ENCODE results near the gene HSP90AA1. TPM values are rescaled to one million over a fixed set of nuclear protein-coding genes. Genes with fewer than 3 reads are reported as not detected.

HSP90AA1 gene
- total RNA-seq, 4 donors from 2014 or later: 227 to 609 (median 488) TPM

- H3K4me3 ChIP-seq: no peak overlapping the region
- in situ Hi-C loops (cut with MboI; ENCODE audit: low sequenced_read_pairs in 4 of 4): loop anchor here (10.0 to 25.0 kb wide), 3 partner anchors 49 to 382 kb away; partner anchors contain the start of gene DYNC1H1 (in 1 of the 4)
- TF ChIP-seq CTCF (IDR thresholded peaks at IDR 0.05 in 4 of 5, conservative IDR thresholded peaks at IDR 0.05 in 1 of 5) (no peak), POLR2A (IDR thresholded peaks at IDR 0.05) (no peak)
- no peaks in the 10 kb centered on the region for H3K36me3 ChIP-seq
- DNase-seq (no peak), ATAC-seq (no peak)
- peaks cover 7% of the 10 kb centered on the region in 2 donors for H3K4me1 ChIP-seq
- H3K9me3 ChIP-seq: no peaks in the 10 kb centered on the region
- H3K27ac ChIP-seq: no peak overlapping the region
- H3K27me3 ChIP-seq: no peaks in the 10 kb centered on the region
- intact Hi-C loops (cut with DNase I; ENCODE audit: low total_unique reads): no loop called here
Observed at GRCh38 chr14:102094101-102094500, 7.3 kb upstream of the HSP90AA1 start.

GRCh38 chr14:102092806-102093205, 6.0 kb upstream of the HSP90AA1 start:
- in situ Hi-C loops (cut with MboI; ENCODE audit: low sequenced_read_pairs in 4 of 4) (loop anchor here (10.0 to 25.0 kb wide), 3 partner anchors 48 to 381 kb away; partner anchors contain the start of gene DYNC1H1 (in 1 of the 4)), intact Hi-C loops (cut with DNase I; ENCODE audit: low total_unique reads) (no loop called here)
- no peak overlapping the region for H3K4me3 ChIP-seq

GRCh38 chr14:102090713-102091112, 3.9 kb upstream of the HSP90AA1 start:
- DNase-seq: no peak
- Histone ChIP-seq H3K27me3 (no peaks in the 10 kb centered on the region), H3K9me3 (no peaks in the 10 kb centered on the region), H3K4me3 (no peak overlapping the region), H3K4me1 (peaks cover 8 to 9% of the 10 kb centered on the region in 2 donors), H3K36me3 (peaks cover 0 to 1% of the 10 kb centered on the region in 2 donors), H3K27ac (no peak overlapping the region)
- no peak for ATAC-seq
- TF ChIP-seq POLR2A (IDR thresholded peaks at IDR 0.05) (no peak), CTCF (IDR thresholded peaks at IDR 0.05 in 4 of 5, conservative IDR thresholded peaks at IDR 0.05 in 1 of 5) (no peak)
- intact Hi-C loops (cut with DNase I; ENCODE audit: low total_unique reads): no loop called here
- in situ Hi-C loops (cut with MboI; ENCODE audit: low sequenced_read_pairs in 4 of 4): loop anchor here (10.0 to 25.0 kb wide), 3 partner anchors 46 to 378 kb away; partner anchors contain the start of gene DYNC1H1 (in 1 of the 4)

More at GRCh38 chr14:102092806-102093205, 6.0 kb upstream of the HSP90AA1 start:
- H3K9me3 ChIP-seq: no peaks in the 10 kb centered on the region
- no peak for DNase-seq
- no peak overlapping the region for H3K27ac ChIP-seq
- H3K27me3 ChIP-seq: no peaks in the 10 kb centered on the region
- no peak for ATAC-seq
- TF ChIP-seq POLR2A (IDR thresholded peaks at IDR 0.05) (no peak), CTCF (IDR thresholded peaks at IDR 0.05 in 4 of 5, conservative IDR thresholded peaks at IDR 0.05 in 1 of 5) (no peak)
- H3K36me3 ChIP-seq: no peaks in the 10 kb centered on the region
- peaks cover 12% of the 10 kb centered on the region in 2 donors for H3K4me1 ChIP-seq

GRCh38 chr14:102089621-102090343, 2.9 kb upstream of the HSP90AA1 start:
- peaks cover 17 to 18% of the 10 kb centered on the region in 2 donors for H3K4me1 ChIP-seq
- no peaks in the 10 kb centered on the region for H3K9me3 ChIP-seq
- H3K4me3 ChIP-seq: no peak overlapping the region
- TF ChIP-seq POLR2A (IDR thresholded peaks at IDR 0.05): no peak
- no peak for TF ChIP-seq CTCF (IDR thresholded peaks at IDR 0.05 in 4 of 5, conservative IDR thresholded peaks at IDR 0.05 in 1 of 5)
- no peaks in the 10 kb centered on the region for H3K27me3 ChIP-seq
- ATAC-seq (no peak), DNase-seq (no peak)
- H3K27ac ChIP-seq: no peak overlapping the region
- in situ Hi-C loops (cut with MboI; ENCODE audit: low sequenced_read_pairs in 4 of 4): loop anchor here (10.0 to 25.0 kb wide), 3 partner anchors 45 to 377 kb away; partner anchors contain the start of gene DYNC1H1 (in 1 of the 4)
- H3K36me3 ChIP-seq: peaks cover 0 to 11% of the 10 kb centered on the region in 2 donors
- intact Hi-C loops (cut with DNase I; ENCODE audit: low total_unique reads): no loop called here

Data from gastrocnemius medialis (tissue), 4 donors.